ENCODE results near the gene LZIC. TPM values are rescaled to one million over a fixed set of nuclear protein-coding genes. Genes with fewer than 3 reads are reported as not detected.

LZIC gene
- total and polyA plus RNA-seq, 2 of the 13 experiments (the other 11 are each of a cell fraction or from before 2014, with no cell fraction given) = 25.2 to 71.8 TPM

GRCh38 chr1:9942939-9943788 lies at the start of gene LZIC, which contains the start of gene NMNAT1 (continued):
- TF ChIP-seq ZBTB26 (CRISPR knock-in tag; IDR thresholded peaks at IDR 0.05; ENCODE audit: borderline replicate concordance) (peak; percentile 74; the same call in 1 of the 2 replicates), DNMT1 (CRISPR knock-in tag; IDR thresholded peaks at IDR 0.05) (no peak), ZNF446 (CRISPR knock-in tag; IDR thresholded peaks at IDR 0.05) (peak; percentile 96), DZIP1 (CRISPR knock-in tag; IDR thresholded peaks at IDR 0.05) (peak; percentile 57; the same call in 1 of the 2 replicates), ZNF674 (CRISPR knock-in tag; IDR thresholded peaks at IDR 0.05; ENCODE audit: low read depth) (no peak), ETV6 (CRISPR knock-in tag; conservative IDR thresholded peaks at IDR 0.05) (peak; percentile 83), JDP2 (CRISPR knock-in tag; IDR thresholded peaks at IDR 0.05; ENCODE audit: borderline replicate concordance) (no peak), ZMYM3 (CRISPR knock-in tag; IDR thresholded peaks at IDR 0.05) (peak; percentile 86), ZNF550 (CRISPR knock-in tag; IDR thresholded peaks at IDR 0.05; ENCODE audit: borderline replicate concordance) (peak; percentile 60; the same call in 1 of the 2 replicates), ZNF512 (CRISPR knock-in tag; IDR thresholded peaks at IDR 0.05) (no peak), ZNF672 (CRISPR knock-in tag; IDR thresholded peaks at IDR 0.05) (no peak), ZNF740 (CRISPR knock-in tag; IDR thresholded peaks at IDR 0.05) (peak; percentile 70; the same call in 1 of the 2 replicates), HNRNPLL (IDR thresholded peaks at IDR 0.05; ENCODE audit: low read depth, low read length, poor library complexity, severe bottlenecking) (peak; percentile 62), ZNF790 (CRISPR knock-in tag; IDR thresholded peaks at IDR 0.05; ENCODE audit: borderline replicate concordance) (no peak), ZNF788 (CRISPR knock-in tag; IDR thresholded peaks at IDR 0.05; ENCODE audit: borderline replicate concordance) (peak; percentile 88; the same call in 1 of the 2 replicates), CBFB (CRISPR knock-in tag; IDR thresholded peaks at IDR 0.05) (peak; percentile 84), ZNF780A (CRISPR knock-in tag; IDR thresholded peaks at IDR 0.05) (no peak), STAT6 (CRISPR knock-in tag; IDR thresholded peaks at IDR 0.05; ENCODE audit: borderline replicate concordance) (peak; percentile 85; the same call in 1 of the 2 replicates), ZNF383 (CRISPR knock-in tag; IDR thresholded peaks at IDR 0.05; ENCODE audit: borderline replicate concordance) (no peak), CHD2 (IDR thresholded peaks at IDR 0.05; ENCODE audit: low read depth, low read length) (peak; percentile 83)
